B cell (primary cell): ENCODE measurements around the gene SYMPK. TPM values are rescaled to one million over a fixed set of nuclear protein-coding genes. Genes with fewer than 3 reads are reported as not detected.

Experiments
- ATAC-seq: fragments of 200-7000 bp; cut with Tn5 transposase; one replicate; pipeline ENCODE4 v1.10.0; 2021; ENCODE audit warnings: low read depth, mild to moderate bottlenecking, moderate number of reproducible peaks, moderate library complexity
- CTCF ChIA-PET: fragments of 350-600 bp; sonication (Branson Sonifier 250); formaldehyde crosslinking; loops from one replicate; lab custom pipeline; 2021; ENCODE audit warnings: antibody characterized with exemption, inconsistent platforms; lab: Charles Lee
- POLR2A ChIA-PET: fragments of 350-600 bp; sonication (Branson Sonifier 250); formaldehyde crosslinking; loops from one replicate; lab custom pipeline; 2021; ENCODE audit warnings: antibody characterized with exemption; lab: Charles Lee
- DNase-seq: peaks from one replicate; pipeline ENCODE4 v3.0.0; 2013
- H2AFZ ChIP-seq: 2 replicates; pipeline ENCODE4 v1.6.1; 2012; ENCODE audit warnings: mild to moderate bottlenecking, low read depth, low read length; ENCODE audit not compliant: insufficient read depth, poor library complexity, severe bottlenecking
- H3K27ac ChIP-seq, 2 donors: 1 replicate in 1 of 2; 2 replicates in 1 of 2; pipeline ENCODE4 v1.5.1; 2012 to 2013; ENCODE audit warnings: low read length in 2 of 2, mild to moderate bottlenecking in 2 of 2, moderate library complexity in 1 of 2
- H3K27me3 ChIP-seq, 4 experiments: fragments of 200-600 bp in 1 of 4; sonication (generic) in 1 of 4; replicated peaks in 1 of 4; 1 replicate in 2 of 4; 2 replicates in 2 of 4; pipeline versions ENCODE4 v1.6.1 to v1.7.0; 2013 to 2016; ENCODE audit warnings: low read length in 3 of 4, mild to moderate bottlenecking in 2 of 4, mixed read lengths in 1 of 4, moderate library complexity in 1 of 4; ENCODE audit not compliant: insufficient read depth in 4 of 4, control insufficient read depth in 3 of 4; ENCODE audit errors: control extremely low read depth in 1 of 4
- H3K36me3 ChIP-seq, 2 experiments: replicated peaks in 1 of 2; 1 replicate in 1 of 2; 2 replicates in 1 of 2; pipeline versions ENCODE4 v1.6.1 to v1.7.1; 2013; ENCODE audit warnings: low read length in 1 of 2; ENCODE audit not compliant: insufficient read depth in 2 of 2, control insufficient read depth in 1 of 2; ENCODE audit errors: control extremely low read depth in 1 of 2, extremely low read depth in 1 of 2
- H3K4me1 ChIP-seq, 2 donors: fragments of 200-600 bp in 1 of 2; sonication (generic) in 1 of 2; 1 replicate in 1 of 2; 2 replicates in 1 of 2; pipeline versions ENCODE4 v1.5.1 to v1.6.1; 2013 to 2017; ENCODE audit warnings: low read length in 2 of 2; ENCODE audit not compliant: control insufficient read depth in 2 of 2, insufficient read depth in 2 of 2
- H3K4me2 ChIP-seq: replicated peaks from 2 replicates; pipeline ENCODE3; 2012; ENCODE audit warnings: mild to moderate bottlenecking, low read depth, low read length; ENCODE audit not compliant: poor library complexity, severe bottlenecking
- H3K4me3 ChIP-seq, 5 experiments: fragments of 200-600 bp in 1 of 5; sonication (generic) in 1 of 5; 1 replicate in 3 of 5; 2 replicates in 2 of 5; pipeline versions ENCODE4 v1.5.1 to v1.7.0; 2011 to 2016; ENCODE audit warnings: low read length in 4 of 5, mild to moderate bottlenecking in 4 of 5, low read depth in 2 of 5, control low read depth in 1 of 5, moderate library complexity in 1 of 5; ENCODE audit not compliant: insufficient read depth in 1 of 5; ENCODE audit errors: control extremely low read depth in 1 of 5, extremely low read depth in 1 of 5
- H3K79me2 ChIP-seq: fragments of 200-600 bp; sonication (generic); one replicate; pipeline ENCODE4 v1.6.0; 2016; ENCODE audit warnings: low read length; ENCODE audit not compliant: control insufficient read depth, insufficient read depth
- H3K9ac ChIP-seq: fragments of 200-600 bp; sonication (generic); 2 replicates; pipeline ENCODE4 v1.6.1; 2017; ENCODE audit warnings: mild to moderate bottlenecking, low read length, moderate library complexity
- H3K9me3 ChIP-seq, 3 donors: one replicate each; pipeline versions ENCODE4 v1.6.1 to v1.7.1; 2013; ENCODE audit warnings: low read length in 2 of 3; ENCODE audit not compliant: control insufficient read depth in 2 of 3, insufficient read depth in 1 of 3; ENCODE audit errors: control extremely low read depth in 1 of 3
- H4K20me1 ChIP-seq: 2 replicates; pipeline ENCODE4 v1.6.0; 2012; ENCODE audit warnings: mild to moderate bottlenecking, low read length; ENCODE audit not compliant: insufficient read depth, control insufficient read depth, poor library complexity, severe bottlenecking
- H3K27ac Mint-ChIP-seq: one replicate; pipeline ENCODE4 v1.8.0; 2021; ENCODE audit warnings: mixed read lengths
- H3K27me3 Mint-ChIP-seq: one replicate; pipeline ENCODE4 v1.8.0; 2021; ENCODE audit warnings: mixed read lengths
- H3K4me1 Mint-ChIP-seq: one replicate; pipeline ENCODE4 v1.8.0; 2021; ENCODE audit warnings: mixed read lengths
- H3K4me3 Mint-ChIP-seq: one replicate; pipeline ENCODE4 v1.8.0; 2021; ENCODE audit warnings: mixed read lengths
- H3K9me3 Mint-ChIP-seq: one replicate; pipeline ENCODE4 v1.8.0; 2022; ENCODE audit warnings: mixed read lengths; ENCODE audit not compliant: insufficient read depth
- EZH2 ChIP-seq: IDR thresholded peaks from 2 replicates; pipeline ENCODE4 v1.6.1; 2012; ENCODE audit warnings: borderline replicate concordance, low read depth, mild to moderate bottlenecking, moderate library complexity, low read length; ENCODE audit not compliant: insufficient read depth, poor library complexity, severe bottlenecking
- WGBS: methylation state at CpG from one replicate; pipeline ENCODE4 v1.1.5; 2013; ENCODE audit warnings: missing lambda C conversion rate; ENCODE audit not compliant: insufficient coverage; 5-methylcytosine and 5-hydroxymethylcytosine counted together
- intact Hi-C: fragments of 100-400 bp; cut with micrococcal nuclease; formaldehyde crosslinking; loops from one replicate; pipeline ENCODE4 v1.10.0; 2022
- polyA plus RNA-seq: library from polyadenylated mRNA; depleted of rRNA; stranded (reverse); fragments of >200 nt; gene quantifications from 2 replicates; pipeline ENCODE4 v1.2.3, GENCODE V29; 2012
- total RNA-seq, 2 donors: library from RNA; stranded (reverse); fragments of 120-200 nt in 1 of 2; gene quantifications; 1 replicate in 1 of 2; 2 replicates in 1 of 2; pipeline versions ENCODE4 v1.2.3 to v1.2.4, GENCODE V29; 2013 to 2022
- TF ChIP-seq, protein P1 (sequence below): fragments of 200-600 bp; IDR thresholded peaks from one replicate; pipeline ENCODE4 v1.8.0; 2022; ENCODE audit warnings: antibody characterized with exemption, mild to moderate bottlenecking

The SYMPK gene
- total and polyA plus RNA-seq, 2 donors (not counting 1 experiment from before 2014, with no cell fraction given), result 119 to 138 TPM

DNA sequence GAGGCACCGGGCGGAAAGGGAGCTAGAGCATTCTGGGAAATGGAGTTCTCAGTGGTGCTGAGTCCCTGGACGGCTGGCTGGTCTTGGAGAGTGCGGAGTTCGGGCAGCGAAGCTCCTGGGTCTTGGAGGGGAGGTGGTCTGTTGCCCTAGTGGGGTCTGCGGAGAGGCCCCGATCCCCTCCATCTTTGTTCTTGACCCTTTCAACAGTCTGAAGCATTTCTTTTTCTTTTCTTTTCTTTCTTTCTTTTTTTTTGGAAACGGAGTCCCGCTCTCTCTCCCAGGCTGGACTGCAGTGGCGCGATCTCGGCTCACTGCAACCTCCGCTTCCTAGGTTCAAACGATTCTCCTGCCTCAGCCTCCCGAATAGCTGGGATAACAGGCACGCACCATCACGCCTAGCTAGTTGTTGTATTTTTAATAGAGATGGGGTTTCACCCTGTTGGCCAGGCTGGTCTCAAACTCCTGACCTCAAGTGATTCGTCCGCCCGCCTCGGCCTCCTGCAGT, 440 bp upstream of the SYMPK start:
- Histone ChIP-seq H3K36me3 (peaks cover 0 to 17% of the 10 kb centered on the region in 2 experiments), H3K9ac (peak overlapping the region; percentile 77), H3K4me2 (peak overlapping the region; percentile 95), H3K9me3 (peaks cover 0 to 4% (median 0%) of the 10 kb centered on the region in 3 donors), H3K27me3 (peaks cover 0 to 14% (median 6%) of the 10 kb centered on the region in 4 experiments), H3K27ac (peak overlapping the region in 1 of 2 donors; percentile 95), H3K4me3 (peak overlapping the region; percentile 62 to 87 (median 81)), H2AFZ (peak overlapping the region; percentile 86), H4K20me1 (peaks cover 8% of the 10 kb centered on the region), H3K79me2 (peaks cover 38% of the 10 kb centered on the region), H3K4me1 (peaks cover 27 to 33% of the 10 kb centered on the region in 2 donors)
- ATAC-seq (no peak), DNase-seq (no peak)
- H3K4me3 Mint-ChIP-seq, result peak overlapping the region; percentile 91
- ChIA-PET CTCF (interaction anchor here (1.0 to 3.0 kb wide), 7 partner anchors 16 to 171 kb away, joined by 3 to 24 read pairs (median 8); partner anchors contain the start of genes IRF2BP1, MYPOP, SIX5 and SNRPD2), POLR2A (interaction anchor here (0.6 to 2.0 kb wide), 10 partner anchors 19 to 173 kb away, joined by 3 to 9 read pairs (median 5); partner anchors contain the start of genes IRF2BP1, MYPOP, QPCTL and SIX5)
- no peaks in the 10 kb centered on the region for H3K9me3 Mint-ChIP-seq
- intact Hi-C loops, result loop anchor here (1.0 to 2.0 kb wide), 10 partner anchors 23 to 987 kb away; partner anchors contain the start of genes AP2S1, CCDC61, DMWD and FBXO46
- TF ChIP-seq EZH2, result no peak
- TF ChIP-seq, protein P1, sequence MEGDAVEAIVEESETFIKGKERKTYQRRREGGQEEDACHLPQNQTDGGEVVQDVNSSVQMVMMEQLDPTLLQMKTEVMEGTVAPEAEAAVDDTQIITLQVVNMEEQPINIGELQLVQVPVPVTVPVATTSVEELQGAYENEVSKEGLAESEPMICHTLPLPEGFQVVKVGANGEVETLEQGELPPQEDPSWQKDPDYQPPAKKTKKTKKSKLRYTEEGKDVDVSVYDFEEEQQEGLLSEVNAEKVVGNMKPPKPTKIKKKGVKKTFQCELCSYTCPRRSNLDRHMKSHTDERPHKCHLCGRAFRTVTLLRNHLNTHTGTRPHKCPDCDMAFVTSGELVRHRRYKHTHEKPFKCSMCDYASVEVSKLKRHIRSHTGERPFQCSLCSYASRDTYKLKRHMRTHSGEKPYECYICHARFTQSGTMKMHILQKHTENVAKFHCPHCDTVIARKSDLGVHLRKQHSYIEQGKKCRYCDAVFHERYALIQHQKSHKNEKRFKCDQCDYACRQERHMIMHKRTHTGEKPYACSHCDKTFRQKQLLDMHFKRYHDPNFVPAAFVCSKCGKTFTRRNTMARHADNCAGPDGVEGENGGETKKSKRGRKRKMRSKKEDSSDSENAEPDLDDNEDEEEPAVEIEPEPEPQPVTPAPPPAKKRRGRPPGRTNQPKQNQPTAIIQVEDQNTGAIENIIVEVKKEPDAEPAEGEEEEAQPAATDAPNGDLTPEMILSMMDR, result no peak
- H3K4me1 Mint-ChIP-seq, result peaks cover 32% of the 10 kb centered on the region
- 1% methylated on average over 18 of the region's 22 CpGs for WGBS
- peak overlapping the region; percentile 98 for H3K27ac Mint-ChIP-seq
- H3K27me3 Mint-ChIP-seq, result peaks cover 10% of the 10 kb centered on the region

DNA sequence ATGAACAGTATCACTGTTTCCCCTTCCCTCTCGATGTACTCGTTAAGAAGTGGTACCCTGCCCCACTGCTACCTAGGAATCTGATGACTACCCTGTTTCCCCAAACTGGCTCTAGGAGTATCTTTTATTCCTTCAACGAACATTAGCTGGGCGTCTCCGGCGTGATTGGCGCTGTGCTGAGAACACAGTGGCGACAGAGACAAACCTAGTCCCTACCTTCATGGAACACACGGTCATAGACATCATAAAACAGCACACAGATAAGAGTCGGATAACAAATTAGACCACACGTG, 730 bp downstream of the SYMPK start:
- peaks cover 0 to 4% (median 0%) of the 10 kb centered on the region in 3 donors for H3K9me3 ChIP-seq
- peaks cover 27 to 33% of the 10 kb centered on the region in 2 donors for H3K4me1 ChIP-seq
- WGBS, result 1% methylated on average over 10 of the region's 11 CpGs
- peak overlapping the region; percentile 95 for H3K4me2 ChIP-seq
- no peaks in the 10 kb centered on the region for H3K9me3 Mint-ChIP-seq
- POLR2A ChIA-PET, result no interaction called here
- H3K27me3 ChIP-seq, result peaks cover 0 to 14% (median 6%) of the 10 kb centered on the region in 4 experiments
- peaks cover 34% of the 10 kb centered on the region for H3K4me1 Mint-ChIP-seq
- H3K27me3 Mint-ChIP-seq, result peaks cover 10% of the 10 kb centered on the region
- peak overlapping the region; percentile 98 for H3K27ac Mint-ChIP-seq
- H3K36me3 ChIP-seq, result peaks cover 0 to 25% of the 10 kb centered on the region in 2 experiments
- H2AFZ ChIP-seq, result peak overlapping the region; percentile 71
- intact Hi-C loops, result loop anchor here (2.0 kb wide), 3 partner anchors 131 to 989 kb away; partner anchors contain the start of genes AP2S1 and FBXO46
- H3K9ac ChIP-seq, result peak overlapping the region; percentile 77
- DNase-seq (no peak), ATAC-seq (no peak)
- peak overlapping the region; percentile 91 for H3K4me3 Mint-ChIP-seq
- CTCF ChIA-PET, result interaction anchor here (2.2 to 2.8 kb wide), 3 partner anchors 21 to 92 kb away, joined by 7 to 24 read pairs (median 14); partner anchors contain the start of genes IRF2BP1 and SIX5
- H3K79me2 ChIP-seq, result peaks cover 48% of the 10 kb centered on the region
- H3K27ac ChIP-seq, result peak overlapping the region; percentile 93 to 95
- no peak for TF ChIP-seq EZH2
- peak overlapping the region; percentile 66 to 87 (median 83) for H3K4me3 ChIP-seq
- H4K20me1 ChIP-seq, result peaks cover 14% of the 10 kb centered on the region
